Posterior vena cava (tissue), 2 donors: Measurements from ENCODE around the gene STK24. TPM values are rescaled to one million over a fixed set of nuclear protein-coding genes. Genes with fewer than 3 reads are reported as not detected.

Source experiments
- DNase-seq: peaks from one replicate; pipeline ENCODE4 v3.0.0-alpha.2; 2020; ENCODE audit warnings: low spot score
- intact Hi-C, 2 donors: fragments of 100-400 bp; cut with DNase I; formaldehyde crosslinking; loops; one replicate each; pipeline versions ENCODE4 v1.14.1 to v1.14.2; 2022 to 2023
- total RNA-seq, 2 donors: library from RNA; stranded (reverse); fragmentation: NEBNext Ultra II Directional; extraction: Animal tissue kit (Norgen Biotek cat#: 25700); gene quantifications; one replicate each; pipeline ENCODE4 v1.2.1, GENCODE V29; 2021
- donor health status: DM: yes; HTN: yes; CAD: no.
- donor health status: DM: yes; HTN: yes; CAD: no.

STK24 gene
- total RNA-seq, 2 donors from 2014 or later: 57.3 to 62.6 TPM

DNA sequence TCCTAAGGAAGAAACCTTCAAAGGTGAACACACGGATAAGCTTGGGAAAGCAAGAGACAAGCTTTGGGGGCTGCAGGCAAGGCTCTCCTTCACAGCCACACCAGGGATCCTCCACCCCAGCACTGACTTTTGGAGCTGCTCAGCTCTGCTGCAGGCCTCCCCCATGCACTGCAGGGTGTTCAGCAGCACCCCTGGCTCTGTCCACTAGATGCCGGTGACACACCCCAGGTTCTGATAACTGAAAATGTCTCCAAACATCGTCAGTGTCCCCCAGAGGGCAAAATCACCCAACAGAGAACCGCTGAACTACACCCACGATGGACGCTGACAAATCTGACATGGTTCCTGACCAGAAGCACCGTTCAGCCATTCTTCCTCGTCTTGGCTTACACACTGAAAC lies 90.5 kb downstream of the STK24 start:
- intact Hi-C loops: loop anchor here in 1 of 2 donors (10.0 kb wide), 1 partner anchor 58 kb away; no protein-coding TSS in a partner anchor
- DNase-seq: no peak

DNA sequence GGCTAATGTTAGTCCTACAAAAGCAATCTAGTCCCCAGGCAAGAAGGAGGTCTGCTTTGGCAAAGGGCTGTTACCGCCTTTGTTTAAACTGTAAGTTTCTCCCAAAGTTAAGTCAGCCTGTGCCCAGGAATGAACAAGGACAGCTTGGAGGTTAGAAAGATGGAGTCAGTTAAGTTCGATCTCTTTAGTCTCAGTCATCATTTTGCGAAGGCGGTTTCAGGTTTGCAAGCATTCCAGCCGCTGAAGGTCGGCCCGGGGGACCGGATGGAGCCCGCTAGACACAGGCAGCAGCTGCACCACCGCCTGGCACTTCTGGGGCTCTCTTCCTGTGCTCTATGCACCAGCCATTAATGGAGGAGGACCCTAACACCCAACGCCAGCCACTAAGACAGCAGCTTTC lies 91.3 kb downstream of the STK24 start:
- intact Hi-C loops: loop anchor here in 1 of 2 donors (10.0 kb wide), 1 partner anchor 59 kb away; no protein-coding TSS in a partner anchor
- DNase-seq: no peak

DNA sequence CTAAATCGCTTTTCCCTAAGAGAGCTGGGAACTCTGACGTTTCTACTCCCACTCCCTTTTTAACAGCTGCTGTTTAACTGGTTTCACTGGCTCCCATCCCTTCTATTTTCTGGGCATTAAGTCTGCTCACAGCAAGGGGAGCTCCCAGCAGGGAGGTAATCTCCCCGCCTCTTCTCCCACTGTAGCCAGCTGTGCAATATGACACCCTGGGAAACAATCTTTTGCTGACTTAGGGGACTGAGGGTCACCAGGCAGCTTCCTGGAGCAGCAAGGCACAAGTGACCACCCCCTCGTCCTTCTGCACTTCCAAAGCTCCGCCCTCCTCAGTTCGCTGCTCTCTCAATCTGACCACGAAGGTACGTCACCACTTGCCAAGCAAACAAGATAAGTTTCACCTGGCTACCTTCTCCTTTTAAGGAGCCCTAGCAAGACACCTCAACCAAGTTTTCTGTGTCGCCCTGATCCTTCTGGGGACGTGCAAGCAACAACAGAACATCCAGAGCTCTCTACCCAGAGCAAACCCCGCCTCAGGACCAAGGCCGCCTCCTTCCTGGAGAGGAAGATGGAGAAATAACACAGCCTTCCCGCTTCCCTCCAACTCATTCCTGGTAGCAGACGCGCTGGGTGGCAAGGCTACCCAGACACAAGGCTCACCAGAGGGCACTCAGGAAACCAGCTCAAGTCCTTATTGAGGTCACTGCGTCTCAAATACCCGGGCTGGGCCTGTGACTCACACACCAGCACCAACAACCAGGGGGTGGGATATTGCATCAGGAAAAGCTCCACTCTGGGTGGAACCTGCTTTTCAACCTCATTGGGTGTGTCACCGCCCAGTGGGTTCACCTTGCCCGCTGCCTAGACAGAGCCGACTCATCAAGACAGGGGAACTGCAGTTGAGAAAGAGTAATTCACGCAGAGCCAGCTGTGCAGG lies 92.4 kb downstream of the STK24 start:
- intact Hi-C loops: loop anchor here in 1 of 2 donors (10.0 kb wide), 1 partner anchor 60 kb away; no protein-coding TSS in a partner anchor
- DNase-seq: peak; percentile 92

DNA sequence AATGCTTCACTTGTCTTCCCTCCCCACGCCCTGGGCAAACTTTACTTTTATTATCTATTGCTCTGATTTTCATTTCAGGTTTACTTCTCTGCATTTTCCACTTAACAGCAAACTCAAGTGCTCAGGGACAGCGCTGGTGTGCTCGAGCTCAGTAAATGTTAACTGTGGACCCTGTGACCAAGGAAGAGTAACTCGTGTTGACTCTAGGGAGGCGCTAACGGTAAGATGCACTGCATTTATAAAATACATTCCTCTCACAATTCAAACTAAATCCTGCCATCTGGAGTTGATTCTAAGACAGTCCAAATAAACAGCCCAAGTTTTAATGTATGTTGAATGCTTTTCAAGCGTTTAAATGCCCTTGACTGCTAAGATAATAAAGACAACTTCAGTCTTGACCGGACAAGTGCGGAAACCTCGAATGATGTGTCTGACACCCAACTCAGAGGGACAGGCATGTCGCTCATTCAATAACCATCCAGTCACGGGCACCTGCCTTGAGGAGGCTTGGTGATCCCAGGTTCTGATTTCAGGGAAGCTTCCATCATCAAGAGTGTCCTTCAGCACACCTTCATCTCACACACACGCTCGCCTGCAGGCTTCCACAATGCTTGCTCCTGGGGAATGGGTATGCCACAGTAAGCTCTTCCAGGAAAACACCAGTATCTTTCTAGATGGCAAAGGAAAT lies 93.2 kb downstream of the STK24 start:
- no peak for DNase-seq
- intact Hi-C loops: loop anchor here in 1 of 2 donors (10.0 kb wide), 1 partner anchor 61 kb away; no protein-coding TSS in a partner anchor

DNA sequence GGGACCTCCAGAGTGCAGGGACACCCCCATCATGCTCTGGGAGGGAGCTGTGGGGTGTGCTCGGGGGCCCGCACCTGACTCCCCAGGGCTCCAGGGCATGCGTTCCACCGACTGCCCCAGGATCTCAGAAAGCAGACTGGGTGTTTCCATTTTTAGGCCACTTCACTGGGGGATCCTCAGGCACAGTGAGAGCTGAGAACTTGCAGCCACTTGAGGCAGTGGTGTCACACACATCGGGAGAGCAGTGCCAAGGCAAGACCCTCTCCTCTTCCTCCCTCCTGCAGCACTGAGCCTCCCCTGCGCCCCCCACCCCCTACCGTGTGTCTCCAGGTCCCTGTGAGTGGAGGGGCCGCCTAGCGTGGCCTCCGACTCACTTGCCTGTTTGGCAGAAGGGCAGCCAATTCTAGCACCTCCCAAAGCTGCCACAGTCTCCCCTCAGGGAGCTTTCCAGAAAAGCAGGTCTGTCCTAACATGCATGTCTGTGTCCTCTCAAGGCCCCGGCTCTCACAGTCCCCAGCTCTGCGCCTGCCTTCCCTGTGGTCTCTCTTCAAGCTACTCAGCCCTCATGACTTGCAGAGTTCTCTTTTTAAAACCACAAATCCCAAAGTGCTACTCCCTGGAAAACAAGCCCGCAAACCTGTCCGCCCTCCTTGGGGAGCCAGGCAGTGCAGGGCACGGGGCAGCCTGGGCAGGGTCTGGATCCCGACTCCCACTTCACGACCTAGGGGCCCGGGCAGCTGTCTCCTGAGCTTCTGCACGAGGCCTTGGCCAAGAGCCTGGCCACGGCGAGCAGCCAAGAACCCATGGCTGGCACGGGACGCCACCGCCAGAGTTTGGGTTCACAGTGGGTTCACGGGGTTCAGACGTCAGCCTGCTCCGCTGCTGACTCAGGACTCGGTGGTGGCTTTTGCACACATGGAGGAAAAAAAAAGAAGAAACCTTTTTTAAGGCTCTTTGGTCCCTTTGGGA lies 94.1 kb downstream of the STK24 start:
- no peak for DNase-seq
- intact Hi-C loops: loop anchor here in 1 of 2 donors (10.0 kb wide), 1 partner anchor 62 kb away; no protein-coding TSS in a partner anchor

DNA sequence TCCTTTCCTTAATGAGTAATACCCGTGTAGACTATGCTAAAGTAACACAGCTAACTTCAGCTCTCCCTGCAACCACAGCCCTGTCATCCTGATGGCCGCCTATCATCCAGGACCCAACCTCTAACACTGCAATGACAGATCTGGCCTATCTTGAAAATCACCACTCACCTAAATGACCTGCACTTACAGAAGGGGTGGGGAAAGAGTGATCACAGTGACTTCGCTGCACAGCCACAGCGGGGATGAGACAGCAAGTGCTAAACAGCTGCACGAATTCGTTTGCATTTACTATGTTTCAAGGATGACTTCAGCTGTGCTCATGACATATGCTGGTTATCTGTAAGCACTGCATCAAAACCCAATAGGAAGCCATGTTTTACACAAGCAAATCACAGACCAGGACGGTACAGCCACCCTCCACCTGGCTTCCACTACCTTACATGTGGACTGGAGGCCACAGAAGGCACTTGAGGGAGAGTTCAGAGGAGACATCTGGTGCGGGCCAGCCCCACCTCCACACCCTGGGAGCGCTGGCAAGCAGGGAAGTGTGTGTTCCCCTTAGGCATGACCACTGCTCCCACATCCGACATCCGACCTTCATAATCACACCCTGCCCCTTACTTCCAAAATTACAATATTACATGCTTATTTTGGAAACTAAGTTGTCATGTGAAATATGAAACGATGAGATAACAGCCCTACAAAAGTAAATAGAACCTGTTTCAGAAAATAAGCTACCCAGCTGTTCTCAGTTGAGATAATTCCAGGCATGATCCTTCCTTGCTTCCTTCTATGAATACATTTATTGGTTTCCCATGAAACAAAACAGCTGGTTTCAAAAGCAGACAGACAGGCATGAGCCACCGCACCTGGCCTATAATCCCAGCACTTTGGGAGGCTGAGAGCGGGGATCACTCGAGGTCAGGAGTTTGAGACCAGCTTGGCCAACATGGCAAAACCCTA lies 95.7 kb downstream of the STK24 start:
- intact Hi-C loops: loop anchor here in 1 of 2 donors (10.0 kb wide), 1 partner anchor 64 kb away; no protein-coding TSS in a partner anchor
- DNase-seq: no peak

DNA sequence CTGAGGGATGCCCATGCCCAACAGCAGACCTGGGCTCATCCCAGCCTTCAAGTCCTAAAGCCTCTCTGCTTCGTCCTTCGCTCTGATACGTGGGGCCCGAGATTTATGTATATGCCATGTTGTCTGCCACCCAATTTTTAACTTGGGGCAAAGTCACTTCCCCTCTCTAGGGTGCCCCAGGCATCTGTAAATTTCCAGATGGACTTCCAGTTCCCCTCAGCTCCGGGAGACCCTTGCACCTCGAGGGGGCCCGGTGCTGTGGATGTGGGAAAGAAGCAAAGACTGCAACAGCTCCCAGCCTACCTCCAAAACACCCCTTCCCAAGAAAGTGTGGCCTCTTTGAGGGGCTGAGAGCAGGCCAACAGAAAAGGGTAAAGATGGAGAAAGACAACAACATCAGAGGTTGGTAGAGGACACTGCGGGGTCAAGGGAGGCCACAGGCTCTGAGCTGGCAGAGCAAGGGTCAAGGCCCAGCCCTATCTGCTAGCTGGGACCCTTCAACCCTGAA lies 97.4 kb downstream of the STK24 start:
- no peak for DNase-seq
- intact Hi-C loops: loop anchor here in 1 of 2 donors (10.0 kb wide), 2 partner anchors 65 to 95 kb away; partner anchors contain the start of gene STK24

DNA sequence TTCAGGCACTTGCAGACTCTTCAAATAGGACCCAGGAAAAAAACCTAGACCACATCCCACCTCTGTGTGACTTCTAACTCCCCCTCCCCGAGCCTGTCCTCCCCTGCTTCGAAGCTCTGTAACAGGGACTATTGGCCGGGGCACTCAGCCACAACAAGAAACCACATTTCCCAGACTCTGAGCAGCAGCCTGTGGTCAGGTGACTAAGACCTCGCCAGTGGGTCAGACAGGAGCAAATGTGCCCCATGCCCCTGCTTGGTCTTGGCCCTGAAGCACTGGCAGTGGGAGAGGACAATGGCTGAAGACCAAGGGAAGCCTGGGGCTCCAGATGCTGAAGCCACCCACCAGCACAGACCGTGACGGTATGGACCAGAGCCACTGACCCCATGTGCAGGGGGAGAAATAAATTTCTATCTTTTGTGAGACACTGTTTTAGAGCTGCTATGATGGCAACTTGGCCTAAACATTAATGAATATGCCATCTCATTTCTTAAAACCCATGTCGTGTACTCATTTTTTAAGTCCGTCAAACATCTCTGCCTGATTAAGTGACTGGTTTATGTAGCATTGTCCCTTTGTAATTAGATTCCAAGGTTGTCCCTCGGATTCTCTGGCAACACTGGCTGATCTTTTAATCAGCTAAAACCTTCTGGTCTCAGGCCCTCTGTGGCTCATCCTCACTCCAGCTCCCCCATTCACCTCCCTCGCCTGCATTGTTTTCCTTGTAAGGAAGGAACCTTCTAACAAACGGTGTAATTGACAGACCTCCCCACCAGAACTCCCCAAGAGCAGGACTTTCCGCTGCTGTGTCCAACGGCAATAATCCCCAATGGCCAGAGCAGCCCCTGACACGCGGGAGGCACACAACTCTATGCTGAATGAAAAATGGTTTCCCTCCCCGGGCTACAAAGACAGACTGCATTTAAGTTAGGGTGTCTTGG lies 98.4 kb downstream of the STK24 start:
- intact Hi-C loops: loop anchor here in 1 of 2 donors (10.0 kb wide), 1 partner anchor 96 kb away; the partner anchor contains the start of gene STK24
- DNase-seq: no peak

DNA sequence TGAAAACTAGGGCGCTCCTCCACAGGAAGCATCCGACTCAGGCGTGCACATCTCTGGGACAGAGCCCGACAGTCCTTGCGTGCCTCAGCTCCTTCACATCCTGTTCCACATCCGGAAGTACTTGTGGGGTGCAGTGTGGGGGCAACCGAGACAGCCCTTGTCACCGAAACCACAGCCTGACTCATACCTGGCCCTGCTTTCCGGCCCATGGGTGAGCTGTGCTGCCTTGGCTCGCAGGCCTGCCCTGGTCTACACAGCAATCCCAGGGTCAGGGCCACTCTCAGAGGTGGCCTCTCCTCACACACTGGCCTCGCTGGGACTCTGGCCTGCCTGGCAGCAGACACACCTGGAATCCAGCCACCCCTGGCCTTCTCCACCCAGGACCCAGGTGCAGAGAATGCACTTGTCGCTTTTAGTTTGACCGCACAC lies 100.4 kb downstream of the STK24 start:
- intact Hi-C loops: loop anchor here in 1 of 2 donors (10.0 kb wide), 1 partner anchor 98 kb away; the partner anchor contains the start of gene STK24
- no peak for DNase-seq

DNA sequence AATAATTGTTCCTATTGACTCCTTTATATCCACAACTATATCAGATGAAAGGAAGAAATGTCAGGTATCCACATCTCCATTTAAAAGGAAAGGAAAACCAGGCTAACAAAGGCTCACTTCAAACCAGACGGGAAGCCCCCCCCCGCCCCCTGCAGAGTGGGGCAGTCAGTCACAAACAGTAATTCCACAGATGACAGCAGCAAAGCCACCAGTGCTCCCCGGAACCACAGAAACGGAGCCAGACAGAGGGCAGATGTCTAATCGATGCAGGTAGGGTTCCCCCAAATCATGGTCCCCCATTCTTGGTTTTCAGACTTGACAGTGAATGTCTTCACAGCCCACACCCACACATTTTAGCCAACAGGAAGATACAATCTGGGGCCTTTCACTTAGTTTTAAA lies 100.8 kb downstream of the STK24 start:
- DNase-seq: no peak
- intact Hi-C loops: loop anchor here in 1 of 2 donors (10.0 kb wide), 1 partner anchor 99 kb away; the partner anchor contains the start of gene STK24

DNA sequence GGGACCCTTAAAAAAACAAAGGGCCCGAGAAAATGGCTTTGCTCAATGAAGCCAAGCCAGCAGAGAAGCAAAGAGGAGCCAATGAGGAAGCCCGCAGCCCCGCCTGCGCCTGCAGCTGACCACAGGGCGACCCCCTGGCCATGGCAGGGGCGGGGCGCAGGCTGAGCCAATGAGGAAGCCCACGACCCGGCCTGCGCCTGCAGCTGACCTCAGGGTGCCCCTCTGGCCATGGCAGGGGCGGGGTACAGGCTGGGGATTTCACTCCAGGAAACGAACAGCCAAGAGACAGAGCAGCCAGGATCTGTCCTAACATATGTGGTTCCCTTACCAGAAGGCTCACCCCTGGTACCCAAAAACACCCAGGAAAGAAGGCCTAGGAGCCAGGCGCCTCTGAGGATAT lies 101.4 kb downstream of the STK24 start:
- intact Hi-C loops: loop anchor here in 1 of 2 donors (10.0 kb wide), 1 partner anchor 99 kb away; the partner anchor contains the start of gene STK24
- DNase-seq: no peak

DNA sequence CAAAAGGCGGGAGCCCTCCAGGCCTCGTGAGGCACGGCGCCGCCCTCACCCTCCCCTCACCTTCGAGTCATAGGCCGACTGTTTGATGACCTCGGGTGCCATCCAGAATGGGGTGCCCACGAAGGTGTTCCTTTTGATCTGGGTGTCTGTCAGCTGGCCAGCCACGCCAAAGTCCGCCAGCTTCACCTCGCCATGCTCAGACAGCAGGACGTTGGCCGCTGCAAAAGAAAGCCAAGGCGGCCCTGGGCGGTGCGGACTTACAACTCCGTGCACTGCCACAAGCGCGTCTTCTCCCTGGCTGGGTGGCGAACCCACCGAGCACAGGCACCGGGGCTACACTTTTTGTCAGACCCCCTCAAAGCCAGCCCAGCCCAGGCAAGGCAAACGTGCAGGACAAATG lies 102.1 kb downstream of the STK24 start:
- intact Hi-C loops: loop anchor here in 1 of 2 donors (10.0 kb wide), 1 partner anchor 100 kb away; the partner anchor contains the start of gene STK24
- no peak for DNase-seq

DNA sequence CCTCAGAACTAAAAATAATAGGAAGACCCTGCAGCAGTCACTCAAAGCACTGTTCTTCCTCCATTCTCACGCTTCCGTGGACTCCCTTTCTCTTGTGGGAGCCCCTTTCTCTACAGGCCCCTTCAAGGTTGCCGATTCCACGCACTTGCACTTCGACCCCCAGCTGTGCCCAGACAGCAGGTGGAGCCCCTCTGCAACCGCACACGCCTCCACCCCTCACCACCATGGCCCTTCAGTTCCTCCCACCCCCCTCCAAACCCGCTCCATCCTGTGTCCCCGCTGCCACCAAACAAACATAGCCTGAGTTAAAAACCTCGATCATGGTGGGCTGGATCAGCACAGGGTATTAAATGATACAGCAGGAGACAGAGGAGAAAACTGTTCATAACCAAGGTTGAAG lies 102.6 kb downstream of the STK24 start:
- intact Hi-C loops: loop anchor here in 1 of 2 donors (10.0 kb wide), 1 partner anchor 101 kb away; the partner anchor contains the start of gene STK24
- DNase-seq: no peak

DNA sequence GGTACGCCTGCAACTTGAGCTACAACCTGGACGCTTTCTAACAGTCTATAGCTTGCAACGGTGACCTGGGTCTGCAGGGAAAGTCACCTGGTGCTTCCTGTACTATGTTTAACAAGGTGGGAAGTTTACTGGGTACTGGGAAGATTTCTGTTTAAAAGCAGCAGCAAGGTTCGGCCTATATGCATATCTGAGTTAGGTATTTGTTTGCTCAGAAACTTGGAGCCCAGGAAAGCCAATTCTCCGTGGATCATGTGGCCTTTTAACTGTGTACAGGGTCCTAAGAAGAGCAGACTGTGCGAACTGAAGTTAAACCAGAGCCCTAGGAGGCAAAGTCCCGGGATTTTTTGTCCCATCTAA lies 103.1 kb downstream of the STK24 start:
- no peak for DNase-seq
- intact Hi-C loops: loop anchor here in 1 of 2 donors (10.0 kb wide), 1 partner anchor 101 kb away; the partner anchor contains the start of gene STK24

DNA sequence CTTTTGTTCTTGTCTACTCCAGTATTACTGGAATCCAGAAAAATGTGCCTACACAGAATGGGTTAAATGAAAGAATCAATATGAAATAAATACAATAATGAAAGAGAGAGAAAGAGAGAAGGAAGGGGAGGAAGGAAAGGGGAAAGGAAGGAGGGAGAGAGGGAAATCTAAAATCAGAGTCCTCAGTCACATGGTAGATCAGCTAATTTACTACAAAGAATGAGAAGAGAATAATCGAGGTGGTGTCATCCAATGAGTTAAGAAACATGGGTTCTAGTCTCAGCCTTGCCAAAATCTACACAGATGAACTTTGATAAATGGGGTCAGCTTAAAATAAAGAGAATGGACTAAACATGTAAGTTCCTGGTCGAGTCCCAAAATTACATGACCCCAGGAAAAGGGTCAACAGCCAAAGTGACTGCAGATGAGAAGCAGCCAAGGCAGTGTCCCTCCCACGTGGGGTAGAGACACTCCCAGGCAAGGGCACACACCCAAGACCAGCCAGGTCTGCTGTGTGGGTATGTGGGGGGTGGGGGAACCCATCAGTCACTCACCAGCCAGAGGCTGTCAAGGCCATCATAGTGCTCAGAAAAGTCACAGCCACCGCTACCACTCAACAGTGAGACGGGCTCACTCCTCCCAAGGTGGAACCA lies 103.6 kb downstream of the STK24 start:
- intact Hi-C loops: loop anchor here in 1 of 2 donors (10.0 kb wide), 1 partner anchor 102 kb away; the partner anchor contains the start of gene STK24
- DNase-seq: no peak
